ENCODE measurements around the gene SDS.

Gene SDS

DNA sequence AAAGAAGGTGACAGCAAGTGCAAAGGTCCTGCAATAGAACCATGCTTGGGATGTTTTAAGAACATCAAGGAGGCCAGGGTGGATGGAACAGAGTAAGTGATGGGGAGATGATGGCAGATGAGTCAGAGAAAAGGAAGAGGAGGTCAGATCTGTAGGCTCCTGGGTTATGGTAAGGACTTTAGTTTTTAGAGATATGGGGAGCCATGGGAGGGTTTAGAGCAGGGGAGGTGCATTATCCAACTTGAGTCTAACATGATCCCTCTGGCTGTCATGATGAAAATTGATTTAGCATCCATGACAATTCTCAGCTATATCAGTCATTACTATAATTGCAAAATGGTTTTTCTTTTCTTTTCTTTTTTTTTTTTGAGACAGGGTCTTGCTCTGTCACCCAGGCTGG is 52.6 kb downstream of the SDS start:
- no peak overlapping the region for H3K4me3 ChIP-seq (ENCODE audit: insufficient read depth, low read depth, low read length, poor library complexity, severe bottlenecking)
- H3K27ac ChIP-seq (ENCODE audit: insufficient read depth, low read length, poor library complexity, severe bottlenecking), result no peak overlapping the region
- DNase-seq, result no peak
- H3K9me3 ChIP-seq (ENCODE audit: control insufficient read depth, low read length), result no peaks in the 10 kb centered on the region
- no peaks in the 10 kb centered on the region for H3K27me3 ChIP-seq (replicated peaks; ENCODE audit: control insufficient read depth, insufficient read depth, low read length, poor library complexity, severe bottlenecking)
- H3K36me3 ChIP-seq (ENCODE audit: control insufficient read depth, insufficient read depth, low read length), result no peaks in the 10 kb centered on the region
- no peaks in the 10 kb centered on the region for H3K4me1 ChIP-seq (ENCODE audit: control insufficient read depth, insufficient read depth, low read length, poor library complexity, severe bottlenecking)

GRCh38 chr12:113348849-113349536 is 54.7 kb downstream of the SDS start:
- H3K4me1 ChIP-seq (ENCODE audit: control insufficient read depth, insufficient read depth, low read length, poor library complexity, severe bottlenecking), result no peaks in the 10 kb centered on the region
- no peaks in the 10 kb centered on the region for H3K9me3 ChIP-seq (ENCODE audit: control insufficient read depth, low read length)
- no peak for DNase-seq
- H3K27me3 ChIP-seq (replicated peaks; ENCODE audit: control insufficient read depth, insufficient read depth, low read length, poor library complexity, severe bottlenecking), result no peaks in the 10 kb centered on the region
- no peaks in the 10 kb centered on the region for H3K36me3 ChIP-seq (ENCODE audit: control insufficient read depth, insufficient read depth, low read length)
- no peak overlapping the region for H3K27ac ChIP-seq (ENCODE audit: insufficient read depth, low read length, poor library complexity, severe bottlenecking)
- H3K4me3 ChIP-seq (ENCODE audit: insufficient read depth, low read depth, low read length, poor library complexity, severe bottlenecking), result no peak overlapping the region

DNA sequence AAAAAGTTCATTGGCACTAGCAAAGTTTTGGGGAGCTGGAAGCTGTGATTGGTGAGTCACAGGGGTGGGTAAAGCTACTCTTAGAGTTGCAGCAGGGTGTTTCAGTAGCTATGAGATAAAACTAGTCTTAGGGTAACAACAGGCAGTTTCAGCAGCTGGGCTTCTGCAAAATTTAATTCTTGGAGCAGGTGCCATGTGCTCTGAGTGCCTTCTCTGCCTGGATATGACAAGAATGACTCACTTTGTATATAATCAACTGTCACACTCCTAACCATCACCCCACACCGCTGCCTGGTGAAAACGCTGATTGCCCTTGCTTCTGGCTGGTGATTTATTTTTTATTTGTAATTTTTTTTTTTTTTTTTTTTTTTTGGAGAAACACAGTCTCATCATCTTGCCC is 55.8 kb downstream of the SDS start:
- H3K36me3 ChIP-seq (ENCODE audit: control insufficient read depth, insufficient read depth, low read length), result no peaks in the 10 kb centered on the region
- no peak overlapping the region for H3K4me3 ChIP-seq (ENCODE audit: insufficient read depth, low read depth, low read length, poor library complexity, severe bottlenecking)
- no peak for DNase-seq
- no peak overlapping the region for H3K27ac ChIP-seq (ENCODE audit: insufficient read depth, low read length, poor library complexity, severe bottlenecking)
- no peaks in the 10 kb centered on the region for H3K9me3 ChIP-seq (ENCODE audit: control insufficient read depth, low read length)
- no peaks in the 10 kb centered on the region for H3K4me1 ChIP-seq (ENCODE audit: control insufficient read depth, insufficient read depth, low read length, poor library complexity, severe bottlenecking)
- H3K27me3 ChIP-seq (replicated peaks; ENCODE audit: control insufficient read depth, insufficient read depth, low read length, poor library complexity, severe bottlenecking), result no peaks in the 10 kb centered on the region

DNA sequence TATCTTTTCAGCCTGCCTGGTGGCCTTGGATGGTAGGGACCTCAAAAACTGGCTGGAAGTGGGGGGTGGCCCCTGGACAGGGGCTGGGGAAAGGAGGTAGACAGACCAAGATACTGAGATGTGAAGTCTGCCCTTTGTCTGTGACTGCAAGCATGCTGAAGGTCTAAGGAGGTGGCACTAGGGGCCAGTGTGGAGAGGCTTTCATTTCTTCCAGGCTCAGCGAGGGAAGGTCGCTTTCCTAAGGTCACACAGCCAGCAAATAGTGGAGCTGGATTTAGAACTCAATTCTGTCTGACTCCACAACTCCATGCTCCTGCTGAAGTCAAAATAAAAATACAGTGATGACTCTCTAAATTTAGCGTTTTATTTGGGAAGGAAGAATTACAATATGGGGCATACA is 56.6 kb downstream of the SDS start:
- no peak for DNase-seq
- Histone ChIP-seq H3K27me3 (replicated peaks; ENCODE audit: control insufficient read depth, insufficient read depth, low read length, poor library complexity, severe bottlenecking) (no peaks in the 10 kb centered on the region), H3K9me3 (ENCODE audit: control insufficient read depth, low read length) (no peaks in the 10 kb centered on the region), H3K4me3 (ENCODE audit: insufficient read depth, low read depth, low read length, poor library complexity, severe bottlenecking) (no peak overlapping the region), H3K27ac (ENCODE audit: insufficient read depth, low read length, poor library complexity, severe bottlenecking) (no peak overlapping the region), H3K4me1 (ENCODE audit: control insufficient read depth, insufficient read depth, low read length, poor library complexity, severe bottlenecking) (no peaks in the 10 kb centered on the region), H3K36me3 (ENCODE audit: control insufficient read depth, insufficient read depth, low read length) (no peaks in the 10 kb centered on the region)

GRCh38 chr12:113346353-113346752 is 57.3 kb downstream of the SDS start:
- no peaks in the 10 kb centered on the region for H3K27me3 ChIP-seq (replicated peaks; ENCODE audit: control insufficient read depth, insufficient read depth, low read length, poor library complexity, severe bottlenecking)
- H3K4me1 ChIP-seq (ENCODE audit: control insufficient read depth, insufficient read depth, low read length, poor library complexity, severe bottlenecking), result no peaks in the 10 kb centered on the region
- H3K36me3 ChIP-seq (ENCODE audit: control insufficient read depth, insufficient read depth, low read length), result no peaks in the 10 kb centered on the region
- H3K9me3 ChIP-seq (ENCODE audit: control insufficient read depth, low read length), result no peaks in the 10 kb centered on the region
- no peak overlapping the region for H3K27ac ChIP-seq (ENCODE audit: insufficient read depth, low read length, poor library complexity, severe bottlenecking)
- DNase-seq, result no peak
- H3K4me3 ChIP-seq (ENCODE audit: insufficient read depth, low read depth, low read length, poor library complexity, severe bottlenecking), result no peak overlapping the region

DNA sequence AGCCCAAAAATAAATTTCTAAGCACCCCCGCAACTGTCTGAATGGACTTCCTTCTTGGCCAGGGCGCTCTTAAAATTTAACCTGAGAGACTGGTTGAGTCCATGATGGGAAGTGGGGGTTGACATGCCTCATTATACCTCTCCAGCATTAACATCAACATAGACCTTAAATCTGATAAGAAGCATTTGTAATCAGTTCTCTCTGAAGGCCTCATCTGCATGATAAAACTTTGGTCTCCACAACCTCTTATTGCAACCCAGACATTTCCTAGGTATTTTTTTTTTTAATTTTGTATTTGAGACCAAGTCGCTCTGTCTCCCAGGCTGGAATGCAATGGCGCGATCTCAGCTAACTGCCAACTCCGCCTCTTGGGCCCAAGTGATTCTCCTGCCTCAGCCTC is 58.4 kb downstream of the SDS start:
- Histone ChIP-seq H3K9me3 (ENCODE audit: control insufficient read depth, low read length) (no peaks in the 10 kb centered on the region), H3K27me3 (replicated peaks; ENCODE audit: control insufficient read depth, insufficient read depth, low read length, poor library complexity, severe bottlenecking) (no peaks in the 10 kb centered on the region), H3K4me3 (ENCODE audit: insufficient read depth, low read depth, low read length, poor library complexity, severe bottlenecking) (no peak overlapping the region), H3K4me1 (ENCODE audit: control insufficient read depth, insufficient read depth, low read length, poor library complexity, severe bottlenecking) (no peaks in the 10 kb centered on the region), H3K27ac (ENCODE audit: insufficient read depth, low read length, poor library complexity, severe bottlenecking) (no peak overlapping the region), H3K36me3 (ENCODE audit: control insufficient read depth, insufficient read depth, low read length) (no peaks in the 10 kb centered on the region)
- no peak for DNase-seq
